CD4-positive, alpha-beta T cell treated with Interleukin-6 at 100 ng/mL for 8 hours (primary cell): ENCODE measurements around the gene IGFBP3.
"Not testable (repeated sequence)": the region's sequence is repeated elsewhere in the genome, so short reads cannot be mapped to it uniquely, and the experiment has no call there.

Experiments
- DNase-seq: peaks from one replicate; pipeline ENCODE4 v3.0.0-alpha.2; 2020; ENCODE audit warnings: mixed read lengths, low spot score

IGFBP3 gene

GRCh38 chr7:45920502-45921380 lies at the start of gene IGFBP3:
IGFBP3 (minus strand) TSS chr7:45921272; CDS start chr7:45921140, 132 bp downstream.
- no peak for DNase-seq

GRCh38 chr7:45970454-45970853 lies 49.4 kb upstream of the IGFBP3 start:
- no peak for DNase-seq

GRCh38 chr7:45969940-45970339 lies 48.9 kb upstream of the IGFBP3 start:
- DNase-seq: no peak

GRCh38 chr7:45968856-45969541 lies 47.9 kb upstream of the IGFBP3 start:
- DNase-seq: no peak

GRCh38 chr7:45968312-45968711 lies 47.2 kb upstream of the IGFBP3 start:
- DNase-seq: no peak

- no peak for DNase-seq
These were observed 46.6 kb upstream of the IGFBP3 start for GRCh38 chr7:45967591-45968157.

- no peak for DNase-seq
These were observed 41.8 kb upstream of the IGFBP3 start for GRCh38 chr7:45962861-45963260.

- DNase-seq: no peak
These were observed 36.6 kb upstream of the IGFBP3 start for GRCh38 chr7:45957721-45958120.

GRCh38 chr7:45955286-45955685 lies 34.2 kb upstream of the IGFBP3 start:
- no peak for DNase-seq

GRCh38 chr7:45953055-45953454 lies 32.0 kb upstream of the IGFBP3 start:
- not testable (repeated sequence) for DNase-seq

- DNase-seq: no peak
These were observed 23.0 kb upstream of the IGFBP3 start for GRCh38 chr7:45944058-45944457.

GRCh38 chr7:45940939-45941338 lies 19.9 kb upstream of the IGFBP3 start:
- no peak for DNase-seq

GRCh38 chr7:45940237-45940781 lies 19.2 kb upstream of the IGFBP3 start:
- peak; percentile 22 for DNase-seq

- DNase-seq: no peak
These were observed 18.5 kb upstream of the IGFBP3 start for GRCh38 chr7:45939574-45939973.

GRCh38 chr7:45938626-45939302 lies 17.7 kb upstream of the IGFBP3 start:
- no peak for DNase-seq

GRCh38 chr7:45937862-45938261 lies 16.8 kb upstream of the IGFBP3 start:
- DNase-seq: no peak

GRCh38 chr7:45937301-45937700 lies 16.2 kb upstream of the IGFBP3 start:
- DNase-seq: no peak

GRCh38 chr7:45930967-45931366 lies 9.9 kb upstream of the IGFBP3 start:
- no peak for DNase-seq

- no peak for DNase-seq
These were observed 6.6 kb upstream of the IGFBP3 start for GRCh38 chr7:45927721-45928120.

- DNase-seq: no peak
These were observed 3.2 kb upstream of the IGFBP3 start for GRCh38 chr7:45924283-45924682.

- DNase-seq: no peak
These were observed 2.7 kb upstream of the IGFBP3 start for GRCh38 chr7:45923818-45924217.

- DNase-seq: peak; percentile 26
These were observed 2.2 kb upstream of the IGFBP3 start for GRCh38 chr7:45923290-45923689.
